Measurements from ENCODE around the gene PARVA.

GRCh38 chr11:12329797-12330196 lies 47.6 kb upstream of the PARVA start:
- TF ChIP-seq CTCF (IDR thresholded peaks at IDR 0.05) (no peak), POLR2A (IDR thresholded peaks at IDR 0.05) (no peak)
